HG02973 (cell line): ENCODE results near the gene GPR37.

Experiments
- ATAC-seq: cut with Tn5 transposase; IDR thresholded peaks from one replicate; pipeline ENCODE4 v1.9.1; 2021; ENCODE audit warnings: moderate library complexity; ENCODE audit not compliant: unreplicated experiment

GPR37 gene

DNA sequence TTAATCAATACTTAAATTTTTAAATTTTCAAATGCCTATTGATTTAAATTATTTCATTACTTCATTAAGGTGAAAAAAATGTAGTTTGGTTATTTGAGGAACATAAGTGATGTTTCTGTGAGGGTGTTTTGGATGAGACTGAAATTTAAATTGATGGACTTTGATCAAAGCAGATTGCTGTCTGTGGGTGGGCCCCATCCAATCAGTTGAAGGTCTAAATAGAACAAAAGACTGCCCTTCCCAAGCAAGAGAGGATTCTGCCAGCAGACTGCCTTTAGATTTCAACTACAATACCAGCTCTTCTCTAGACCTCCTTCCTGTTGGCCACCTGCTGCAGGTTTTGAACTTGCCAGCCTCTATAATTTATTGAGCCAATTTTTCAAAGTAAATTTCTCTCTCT is 14.5 kb upstream of the GPR37 start:
- ATAC-seq = no peak

DNA sequence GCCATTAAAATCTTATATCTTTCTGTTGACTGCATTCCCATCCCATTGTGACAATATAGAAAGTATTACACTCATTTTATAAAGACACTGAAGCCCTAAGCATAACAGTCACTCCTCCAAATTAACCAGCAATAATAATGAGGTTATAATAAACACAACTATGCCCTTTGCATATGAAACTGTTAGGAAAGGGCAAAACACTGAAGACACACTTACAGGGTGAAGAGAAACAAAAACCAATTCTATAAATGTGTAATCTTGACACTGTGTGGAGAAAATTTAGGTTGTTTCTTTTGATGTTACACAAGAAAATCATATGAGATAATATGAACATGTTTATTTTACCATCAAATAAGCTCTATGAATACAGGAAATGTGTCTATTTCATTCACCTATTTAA is 14.0 kb upstream of the GPR37 start:
- no peak for ATAC-seq

DNA sequence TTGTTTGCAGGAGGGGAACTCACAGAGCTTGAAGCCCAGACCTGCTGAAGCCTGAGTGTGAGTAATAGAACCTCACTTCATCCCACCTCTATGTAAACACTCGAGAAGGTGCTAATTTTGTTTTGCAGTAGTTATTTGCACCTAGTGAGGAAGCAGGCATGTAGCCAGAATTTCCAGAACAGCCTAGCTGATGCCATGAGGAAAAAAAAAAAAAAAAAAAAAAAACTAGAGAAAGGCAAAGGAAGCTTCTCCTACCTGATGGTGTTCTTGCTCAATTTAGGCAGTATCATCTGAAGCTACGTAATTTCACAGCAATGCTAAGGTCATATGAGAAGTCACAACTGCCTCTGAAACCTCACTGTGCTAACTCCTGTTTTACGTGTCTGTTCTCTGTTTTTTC is 13.6 kb upstream of the GPR37 start:
- ATAC-seq = no peak

DNA sequence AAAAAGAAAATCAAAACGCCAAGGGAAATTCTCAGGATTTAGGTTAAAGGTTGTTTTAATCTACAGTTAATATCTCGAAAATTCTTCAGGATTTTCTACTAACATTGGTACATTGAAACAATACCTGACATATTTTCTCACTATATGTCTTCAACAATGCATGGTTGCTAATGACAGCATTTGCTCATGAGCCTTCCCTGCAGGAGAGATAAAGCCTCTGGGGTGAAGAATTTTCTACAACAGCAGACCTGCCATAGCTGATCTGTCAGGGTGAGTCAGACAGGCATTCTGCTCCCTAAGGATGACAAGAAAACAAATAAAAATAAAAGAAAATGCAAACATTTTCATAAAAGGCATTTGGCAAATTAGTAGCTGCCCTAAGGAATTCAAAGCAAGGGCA is 11.7 kb upstream of the GPR37 start:
- no peak for ATAC-seq

DNA sequence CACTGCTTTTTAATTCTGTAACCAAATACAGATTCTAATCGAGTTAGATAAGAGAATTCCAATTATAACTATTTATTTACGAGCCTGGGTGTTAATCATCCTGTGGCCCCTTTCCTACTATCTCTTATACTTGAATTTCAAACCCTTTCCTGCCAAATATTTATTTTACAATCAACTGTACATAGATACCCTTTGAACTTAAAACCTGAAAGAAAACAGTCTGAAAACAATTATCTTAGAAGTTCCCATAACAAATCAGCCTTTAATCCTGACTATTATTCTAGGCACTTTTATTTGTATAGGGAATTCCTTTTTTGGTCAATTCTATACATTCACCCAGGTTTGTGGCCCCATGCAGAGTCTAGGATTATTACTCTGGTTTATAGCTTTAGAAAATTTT is 10.6 kb upstream of the GPR37 start:
- ATAC-seq = no peak

DNA sequence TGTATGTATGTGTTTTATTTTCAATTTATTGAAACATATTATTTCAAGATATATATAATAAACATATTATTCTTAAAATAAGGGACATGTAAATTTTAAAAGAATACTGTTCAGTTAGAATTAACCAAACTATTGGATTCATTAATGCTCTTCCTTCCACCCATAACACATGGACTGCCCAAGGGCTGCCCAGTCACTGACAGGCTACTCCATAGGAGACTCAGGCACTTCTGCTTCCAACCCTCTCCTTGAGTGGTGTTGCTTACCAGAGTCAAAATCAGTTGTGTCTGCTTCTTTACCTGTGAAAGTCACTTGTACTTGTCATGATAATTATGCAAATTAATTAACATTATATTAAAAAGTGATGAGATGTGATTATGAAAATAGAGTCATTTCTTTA is 9.8 kb upstream of the GPR37 start:
- no peak for ATAC-seq

DNA sequence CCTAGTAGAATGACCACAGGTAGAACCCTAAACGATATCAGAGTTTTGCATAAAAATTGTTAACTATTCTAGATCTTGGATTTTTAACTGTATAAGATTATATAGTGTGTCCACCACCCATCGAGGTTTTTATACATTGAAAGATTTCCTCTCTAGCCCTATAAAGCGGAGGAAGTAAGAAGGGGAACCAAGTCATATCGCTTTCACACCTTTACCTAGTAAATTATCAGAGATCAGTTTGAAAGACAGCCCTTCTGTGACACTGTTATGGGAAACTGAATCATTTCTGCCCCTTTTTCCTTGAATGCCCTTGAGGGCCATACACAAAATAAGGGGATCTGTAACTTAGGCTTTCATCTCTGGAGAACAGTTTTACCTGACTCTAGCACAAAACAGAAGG is 8.3 kb upstream of the GPR37 start:
- no peak for ATAC-seq

DNA sequence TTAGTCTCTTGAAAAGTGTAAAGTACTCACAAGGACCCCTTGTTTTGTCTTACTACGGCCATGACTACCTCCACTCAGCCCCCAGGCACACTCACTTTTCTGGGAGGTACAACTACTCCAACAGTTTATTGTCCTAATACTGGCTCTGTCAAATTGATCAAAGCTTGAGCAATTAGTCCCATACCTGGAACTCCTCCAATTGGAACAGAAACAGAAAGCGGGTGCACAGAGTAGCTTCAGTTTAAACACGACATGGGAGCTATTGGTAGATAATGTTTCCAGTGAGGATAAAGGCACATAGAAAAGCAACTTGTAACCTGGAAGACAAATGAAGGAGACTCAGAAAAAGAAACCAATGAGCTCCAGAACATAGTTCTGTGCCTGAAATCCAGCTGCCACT is 7.7 kb upstream of the GPR37 start:
- no peak for ATAC-seq

DNA sequence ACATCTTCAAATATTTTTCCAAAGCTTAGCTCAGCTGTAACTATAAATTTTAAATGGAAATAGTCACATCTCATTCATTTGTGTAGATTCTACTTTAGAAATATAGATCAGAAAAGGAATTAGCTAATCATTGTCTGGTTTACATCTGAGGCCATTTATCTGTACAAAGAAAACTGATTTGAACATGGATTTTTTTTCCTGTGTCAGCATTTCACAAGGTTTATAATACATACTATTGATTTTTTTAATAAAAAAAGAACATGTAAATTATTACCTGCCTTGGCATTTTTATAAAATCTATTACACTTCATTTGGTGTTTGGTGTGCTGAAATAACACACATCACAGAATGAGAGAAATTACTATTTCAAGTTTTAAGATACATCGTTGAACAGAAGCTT is 3.5 kb upstream of the GPR37 start:
- ATAC-seq = no peak

DNA sequence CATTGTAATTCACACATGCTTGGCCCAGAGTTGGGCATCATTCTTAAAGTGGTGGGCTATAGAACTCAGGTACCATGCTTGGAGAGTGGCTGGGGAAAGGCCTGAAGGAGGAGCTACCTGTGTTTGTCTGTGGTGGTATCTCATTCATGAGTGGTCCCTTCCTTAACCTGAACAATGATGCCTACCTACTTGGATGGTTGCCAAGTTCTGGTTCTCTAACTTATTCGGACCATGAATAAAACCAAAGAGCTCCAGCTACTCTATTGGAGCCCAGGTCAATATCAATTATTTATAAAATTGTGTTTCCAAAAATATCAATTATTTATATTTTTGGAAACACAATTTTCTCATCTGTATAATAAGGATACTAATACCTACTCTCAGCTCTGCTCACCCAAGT is 2.9 kb upstream of the GPR37 start:
- ATAC-seq = no peak

DNA sequence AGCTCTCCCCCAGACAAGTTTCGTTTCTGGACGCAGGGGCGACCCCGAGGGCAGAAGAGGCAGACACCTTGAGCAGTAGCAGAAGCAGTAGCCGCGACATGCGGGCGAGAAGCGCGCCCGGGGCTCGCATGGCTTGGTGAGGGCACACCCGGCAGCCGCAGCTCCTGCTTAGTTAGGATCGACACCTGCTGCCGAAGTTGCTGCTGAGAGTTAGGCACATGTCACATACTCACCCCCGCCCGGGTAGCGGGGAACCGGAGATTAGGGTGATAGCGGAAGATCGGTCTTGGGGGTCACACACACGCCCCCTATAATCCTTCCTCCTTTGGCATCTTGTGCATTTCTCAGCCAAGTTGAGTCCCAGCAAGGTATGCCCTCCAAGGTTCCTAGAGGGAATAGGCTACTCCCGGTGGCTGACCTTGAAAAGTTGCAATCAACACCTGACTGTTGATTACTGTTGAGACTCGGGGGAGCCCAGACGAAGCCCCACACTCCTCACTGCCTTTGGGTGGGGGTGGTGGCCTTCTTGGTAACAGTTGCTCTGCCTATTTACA is 668 bp downstream of the GPR37 start:
- ATAC-seq = peak; percentile 39

DNA sequence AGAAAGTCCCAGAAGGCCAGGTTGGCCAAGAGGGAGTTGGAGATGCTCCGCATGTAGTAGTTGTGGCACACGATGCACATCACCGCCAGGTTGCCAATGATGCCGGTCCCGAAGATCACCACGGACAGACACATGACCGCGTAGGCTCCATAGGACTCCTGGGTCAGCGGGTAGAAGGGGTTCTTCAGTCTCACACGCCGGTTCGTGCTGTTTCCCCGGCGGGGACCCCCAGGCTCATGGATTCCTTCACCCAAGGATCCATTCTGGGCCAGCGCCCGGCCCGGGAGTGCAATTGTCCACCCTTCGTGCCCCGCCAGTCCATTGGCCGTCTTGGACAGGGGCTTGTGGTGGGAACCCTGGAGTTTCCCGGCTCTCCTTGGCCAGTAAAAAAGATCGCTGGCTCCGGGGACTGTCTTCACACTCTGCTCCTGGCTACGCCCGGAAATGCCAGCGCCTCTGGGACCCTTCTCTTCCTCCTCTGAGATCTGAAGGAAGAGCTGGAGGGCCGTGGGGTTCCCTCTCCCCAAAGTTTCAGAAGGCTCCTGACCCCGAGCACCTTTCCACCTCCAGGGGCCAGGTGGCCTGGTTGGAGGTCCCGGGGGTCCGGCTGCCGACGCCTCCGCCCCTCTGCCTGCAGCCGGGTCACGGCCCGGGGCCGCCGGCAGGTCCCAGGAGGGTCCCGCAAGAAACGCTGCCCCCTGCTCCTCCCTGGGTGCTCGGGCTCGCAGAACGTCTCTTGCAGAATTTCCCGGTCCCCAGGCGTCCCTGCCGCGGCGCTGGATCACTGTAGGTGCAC is 1.3 kb downstream of the GPR37 start:
- ATAC-seq = no peak

DNA sequence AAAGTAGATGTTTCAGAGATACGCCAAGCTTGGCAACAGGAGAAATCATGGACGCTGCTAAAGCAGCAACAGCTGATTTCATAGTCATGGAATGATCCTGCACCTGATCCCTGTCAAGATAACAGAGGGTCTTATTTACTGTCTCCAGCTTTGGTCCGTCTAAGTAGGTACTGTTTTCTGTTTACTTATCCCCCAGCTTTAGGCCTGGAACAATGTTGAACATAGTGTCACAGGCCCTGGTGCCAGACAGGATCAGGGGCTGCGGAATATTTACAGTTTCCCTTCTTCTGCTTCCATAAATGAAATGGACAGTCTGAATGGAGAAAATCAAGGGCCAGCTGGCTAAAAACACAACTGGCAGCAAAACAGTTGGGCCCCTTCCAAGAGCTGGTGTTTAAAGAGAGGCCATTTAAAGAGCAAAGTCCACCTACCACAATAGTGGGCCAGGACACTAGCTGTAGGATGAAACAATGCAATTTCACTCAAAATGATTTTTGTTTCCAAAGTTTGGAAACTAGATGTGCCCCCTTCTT is 2.9 kb downstream of the GPR37 start:
- no peak for ATAC-seq

DNA sequence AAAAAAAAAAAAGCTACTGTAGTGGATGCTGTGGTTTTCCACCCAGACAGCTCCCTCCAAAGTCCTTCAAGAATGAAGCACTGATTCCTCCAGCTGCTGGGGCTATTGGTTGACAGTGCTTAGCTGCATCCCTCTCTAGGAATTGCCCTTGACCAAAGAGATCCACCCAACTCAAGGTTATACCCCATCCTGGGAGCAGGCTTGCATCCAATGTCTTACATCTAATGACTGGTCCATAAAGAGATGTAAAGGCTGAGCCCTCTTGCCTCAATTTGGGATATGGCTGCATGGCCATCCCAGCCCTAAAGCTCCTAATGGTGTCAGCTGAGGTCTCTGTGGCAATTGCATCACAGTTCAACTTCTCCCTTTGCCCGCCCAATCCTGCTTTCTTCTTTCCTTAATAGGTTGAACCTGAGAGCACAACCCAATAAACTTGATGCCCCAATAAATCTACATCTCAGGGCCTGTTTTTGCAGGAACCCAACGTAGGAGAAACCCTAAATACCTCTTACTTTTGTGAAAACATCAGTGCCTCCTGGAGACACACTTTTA is 4.4 kb downstream of the GPR37 start:
- no peak for ATAC-seq

DNA sequence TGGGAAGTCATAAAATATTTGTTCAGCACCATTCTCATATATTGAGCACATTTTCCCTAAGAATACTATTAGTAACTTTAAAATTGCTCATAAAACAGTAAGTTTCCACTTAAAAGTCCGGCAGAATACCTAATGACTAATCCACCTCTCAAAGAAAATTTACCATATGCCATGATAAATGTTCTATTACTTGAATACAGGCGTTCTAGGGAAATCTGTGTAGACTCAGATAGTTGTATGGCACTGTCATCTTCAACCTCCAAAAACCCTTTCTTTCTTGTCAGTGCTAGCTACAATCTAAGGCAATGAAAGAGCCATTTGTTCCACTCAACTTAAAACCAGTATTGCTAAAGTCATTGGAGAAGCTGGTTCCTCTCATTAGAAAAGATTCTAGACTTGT is 7.3 kb downstream of the GPR37 start:
- no peak for ATAC-seq

DNA sequence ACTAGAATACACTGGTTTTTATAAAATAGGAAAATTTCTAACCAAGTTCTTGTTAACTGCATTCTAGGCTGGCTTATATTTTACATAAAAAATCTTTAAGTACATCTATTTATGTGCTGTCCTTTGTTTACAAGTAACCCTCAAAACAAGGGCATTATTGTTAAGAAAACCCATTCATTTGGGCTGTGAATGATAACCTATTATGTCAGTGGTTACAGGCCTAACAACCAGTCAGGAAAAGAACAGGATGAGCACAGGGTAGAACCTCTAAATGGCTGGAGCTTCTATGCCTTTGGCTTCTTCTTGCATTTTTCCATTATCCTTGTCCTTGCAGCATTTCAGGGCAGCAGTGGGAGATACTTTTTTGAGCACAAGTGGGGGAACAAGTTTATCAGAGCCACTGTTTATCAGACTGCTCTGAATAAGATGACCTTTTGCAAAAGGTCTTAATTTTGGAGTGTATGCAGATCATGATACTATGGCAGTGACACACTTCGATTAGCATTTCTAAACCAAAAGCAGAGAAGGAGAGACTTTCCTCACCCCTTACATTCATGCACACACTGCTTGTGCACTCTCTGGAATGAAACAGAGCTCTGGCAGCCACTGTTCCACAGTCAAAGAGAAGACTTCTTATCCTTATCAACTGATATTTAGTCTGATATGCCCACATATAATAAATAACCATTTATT is 10.9 kb downstream of the GPR37 start:
- ATAC-seq = no peak

DNA sequence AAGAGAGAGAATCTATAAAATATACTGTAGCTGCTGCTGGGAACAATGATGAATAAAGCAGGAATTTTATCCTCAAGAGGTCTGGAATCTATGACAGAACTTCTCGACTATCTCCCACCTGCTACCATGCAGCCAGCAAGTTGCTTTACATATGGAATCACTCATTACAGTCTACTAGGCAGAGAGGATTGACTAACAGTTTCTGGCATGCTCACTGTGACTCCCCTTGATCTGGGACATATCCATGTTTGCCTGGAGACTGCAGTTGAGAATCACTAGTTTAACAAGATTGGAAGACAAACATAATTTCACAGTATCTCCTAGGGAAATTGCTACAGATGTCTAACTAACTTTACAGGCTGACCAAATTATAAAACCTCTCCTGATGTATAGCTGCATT is 13.3 kb downstream of the GPR37 start:
- no peak for ATAC-seq

DNA sequence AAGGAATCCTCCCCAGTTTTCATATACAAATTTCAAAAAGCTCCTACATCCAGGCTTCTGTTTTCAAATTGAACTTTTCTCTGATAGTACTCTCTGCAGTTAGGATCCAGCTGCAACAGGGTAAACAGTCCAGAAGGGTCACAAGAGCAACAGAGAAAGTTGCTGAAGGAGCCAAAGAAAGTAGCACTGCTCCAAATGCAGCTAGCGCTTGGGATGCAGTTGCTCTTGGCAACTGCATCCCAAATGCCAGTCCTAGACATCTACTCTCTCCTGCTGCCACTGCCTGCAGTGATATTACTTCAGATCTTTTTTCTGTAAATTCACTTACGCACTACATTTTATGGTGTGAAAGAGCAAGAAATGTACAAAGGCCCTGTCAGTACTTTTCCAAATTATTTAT is 14.6 kb downstream of the GPR37 start:
- no peak for ATAC-seq

DNA sequence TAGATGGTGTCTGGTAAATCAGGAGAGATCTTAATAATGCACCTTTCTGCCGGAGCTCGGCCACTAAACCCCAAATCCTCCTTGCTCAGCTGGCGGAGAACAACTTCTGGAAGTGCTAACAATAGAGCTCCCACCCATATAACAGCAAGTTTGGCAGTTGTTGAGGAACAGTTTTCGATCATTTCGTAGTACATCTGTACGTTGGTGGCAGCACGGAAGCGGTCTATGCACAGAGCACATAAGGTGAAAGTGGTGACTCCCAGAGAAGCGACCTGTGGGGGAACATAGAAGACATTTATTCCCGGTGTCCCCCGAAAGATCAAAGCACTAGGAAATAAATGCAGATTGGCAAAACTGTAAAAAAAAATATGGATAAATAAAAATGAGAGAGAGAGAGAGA is 18.5 kb downstream of the GPR37 start:
- no peak for ATAC-seq

DNA sequence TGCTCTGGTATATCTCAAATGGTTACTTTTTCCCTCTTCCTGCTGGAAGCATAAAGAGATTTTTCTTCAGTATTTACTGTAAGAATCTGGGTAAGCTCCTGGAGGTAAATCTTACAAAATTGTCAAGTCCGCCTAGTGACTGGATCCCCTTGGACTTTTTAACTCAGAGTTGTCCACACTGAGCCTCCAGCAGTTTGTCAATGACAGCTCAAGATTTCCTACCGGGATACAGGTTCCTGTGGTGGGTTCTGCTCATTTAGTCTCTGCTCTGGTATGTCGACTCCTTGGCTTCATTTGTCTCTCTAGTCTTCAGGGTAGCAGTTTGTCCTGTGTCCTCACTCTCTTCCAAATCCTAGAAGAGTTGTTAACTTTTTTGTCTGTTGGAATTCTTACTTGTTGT is 27.0 kb downstream of the GPR37 start:
- ATAC-seq = no peak

DNA sequence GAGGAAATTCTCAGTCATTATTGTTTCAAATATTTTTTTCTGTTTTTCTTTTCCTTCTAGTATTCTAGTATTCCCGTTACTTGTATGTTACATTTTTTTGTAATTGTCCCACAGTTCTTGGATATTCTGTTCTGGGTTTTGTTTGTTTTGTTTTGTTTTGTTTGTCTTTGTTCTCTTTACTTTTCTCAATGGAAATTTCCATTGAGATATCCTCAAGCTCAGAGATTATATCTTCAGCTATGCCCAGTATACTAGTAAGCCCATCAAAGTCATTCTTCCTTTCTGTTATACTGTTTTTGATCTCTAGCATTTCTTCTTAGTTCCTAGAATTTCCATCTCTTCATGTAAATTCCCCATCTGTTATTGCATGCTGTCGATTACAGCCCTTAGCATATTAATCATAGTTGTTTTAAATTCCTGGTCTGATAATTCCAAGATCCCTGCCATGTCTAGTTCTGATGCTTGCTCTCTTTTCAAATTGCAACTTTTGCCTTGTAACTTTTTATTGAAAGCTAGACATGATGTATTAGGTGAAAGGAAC is 27.8 kb downstream of the GPR37 start:
- ATAC-seq = no peak

DNA sequence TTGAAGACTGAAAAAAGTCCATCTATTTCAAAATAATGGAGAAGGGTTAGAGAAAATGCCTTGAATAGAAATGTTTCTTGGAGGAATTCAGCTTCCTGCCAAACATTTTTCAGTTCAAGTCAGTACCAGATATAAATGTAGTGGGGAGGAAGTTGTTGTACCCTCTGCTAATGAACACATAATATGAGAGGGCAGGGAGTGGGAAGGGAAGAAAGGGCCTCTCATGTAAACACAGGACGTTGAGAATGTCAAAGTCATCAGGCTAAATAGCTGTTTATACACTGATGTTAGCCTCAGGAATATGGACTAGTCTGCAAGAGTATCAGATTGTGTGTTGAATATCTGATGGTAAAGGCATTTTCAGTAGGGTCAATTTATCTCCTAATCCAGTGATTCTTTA is 37.0 kb downstream of the GPR37 start:
- ATAC-seq = no peak
